Hepatocyte (in vitro differentiated cells): ENCODE measurements around the gene ARHGAP42.

Source experiments
- EZH2 ChIP-seq: fragments of 200-600 bp; sonication (generic); IDR thresholded peaks from 2 replicates; pipeline ENCODE4 v1.6.1; 2016; ENCODE audit warnings: antibody characterized with exemption, mild to moderate bottlenecking, borderline replicate concordance
- TF ChIP-seq, protein P1 (sequence below): fragments of 200-600 bp; sonication (generic); IDR thresholded peaks from 2 replicates; pipeline ENCODE4 v1.5.1; 2016; ENCODE audit warnings: antibody characterized with exemption, mild to moderate bottlenecking; ENCODE audit not compliant: poor library complexity

DNA sequence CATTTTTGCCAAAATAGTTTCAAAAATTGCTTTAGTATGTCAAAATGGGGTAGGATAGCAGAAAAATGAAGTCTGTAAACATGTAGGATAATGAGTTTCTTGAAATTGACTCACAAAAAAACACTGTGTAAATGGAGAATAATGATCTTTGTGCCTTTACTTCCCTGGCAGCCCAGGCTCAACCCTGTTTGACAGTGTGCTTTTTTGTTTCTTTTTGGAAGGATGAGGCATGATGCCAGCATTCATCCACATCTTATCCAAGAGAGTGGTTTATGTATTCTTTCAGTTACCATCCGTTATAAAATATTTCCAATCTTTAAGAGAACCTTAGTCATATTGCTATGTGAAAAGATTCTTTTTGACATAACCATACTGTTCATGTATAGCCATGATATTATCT is 70.6 kb downstream of the ARHGAP42 start:
- TF ChIP-seq, protein P1, sequence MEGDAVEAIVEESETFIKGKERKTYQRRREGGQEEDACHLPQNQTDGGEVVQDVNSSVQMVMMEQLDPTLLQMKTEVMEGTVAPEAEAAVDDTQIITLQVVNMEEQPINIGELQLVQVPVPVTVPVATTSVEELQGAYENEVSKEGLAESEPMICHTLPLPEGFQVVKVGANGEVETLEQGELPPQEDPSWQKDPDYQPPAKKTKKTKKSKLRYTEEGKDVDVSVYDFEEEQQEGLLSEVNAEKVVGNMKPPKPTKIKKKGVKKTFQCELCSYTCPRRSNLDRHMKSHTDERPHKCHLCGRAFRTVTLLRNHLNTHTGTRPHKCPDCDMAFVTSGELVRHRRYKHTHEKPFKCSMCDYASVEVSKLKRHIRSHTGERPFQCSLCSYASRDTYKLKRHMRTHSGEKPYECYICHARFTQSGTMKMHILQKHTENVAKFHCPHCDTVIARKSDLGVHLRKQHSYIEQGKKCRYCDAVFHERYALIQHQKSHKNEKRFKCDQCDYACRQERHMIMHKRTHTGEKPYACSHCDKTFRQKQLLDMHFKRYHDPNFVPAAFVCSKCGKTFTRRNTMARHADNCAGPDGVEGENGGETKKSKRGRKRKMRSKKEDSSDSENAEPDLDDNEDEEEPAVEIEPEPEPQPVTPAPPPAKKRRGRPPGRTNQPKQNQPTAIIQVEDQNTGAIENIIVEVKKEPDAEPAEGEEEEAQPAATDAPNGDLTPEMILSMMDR: no peak
- TF ChIP-seq EZH2: no peak
